GM12873 (cell line): Measurements from ENCODE around the gene NRXN2.

Experiments used
- TF ChIP-seq, protein P1 (sequence below): IDR thresholded peaks from 2 replicates; pipeline ENCODE4 v1.5.1; 2012; ENCODE audit warnings: low read depth, mild to moderate bottlenecking, moderate library complexity, low read length, control low read depth; ENCODE audit not compliant: insufficient read depth; ENCODE audit errors: missing control alignments

The NRXN2 gene

GRCh38 chr11:64601605-64602465 is 121.2 kb downstream of the NRXN2 start:
- TF ChIP-seq, protein P1, sequence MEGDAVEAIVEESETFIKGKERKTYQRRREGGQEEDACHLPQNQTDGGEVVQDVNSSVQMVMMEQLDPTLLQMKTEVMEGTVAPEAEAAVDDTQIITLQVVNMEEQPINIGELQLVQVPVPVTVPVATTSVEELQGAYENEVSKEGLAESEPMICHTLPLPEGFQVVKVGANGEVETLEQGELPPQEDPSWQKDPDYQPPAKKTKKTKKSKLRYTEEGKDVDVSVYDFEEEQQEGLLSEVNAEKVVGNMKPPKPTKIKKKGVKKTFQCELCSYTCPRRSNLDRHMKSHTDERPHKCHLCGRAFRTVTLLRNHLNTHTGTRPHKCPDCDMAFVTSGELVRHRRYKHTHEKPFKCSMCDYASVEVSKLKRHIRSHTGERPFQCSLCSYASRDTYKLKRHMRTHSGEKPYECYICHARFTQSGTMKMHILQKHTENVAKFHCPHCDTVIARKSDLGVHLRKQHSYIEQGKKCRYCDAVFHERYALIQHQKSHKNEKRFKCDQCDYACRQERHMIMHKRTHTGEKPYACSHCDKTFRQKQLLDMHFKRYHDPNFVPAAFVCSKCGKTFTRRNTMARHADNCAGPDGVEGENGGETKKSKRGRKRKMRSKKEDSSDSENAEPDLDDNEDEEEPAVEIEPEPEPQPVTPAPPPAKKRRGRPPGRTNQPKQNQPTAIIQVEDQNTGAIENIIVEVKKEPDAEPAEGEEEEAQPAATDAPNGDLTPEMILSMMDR, result no peak

DNA sequence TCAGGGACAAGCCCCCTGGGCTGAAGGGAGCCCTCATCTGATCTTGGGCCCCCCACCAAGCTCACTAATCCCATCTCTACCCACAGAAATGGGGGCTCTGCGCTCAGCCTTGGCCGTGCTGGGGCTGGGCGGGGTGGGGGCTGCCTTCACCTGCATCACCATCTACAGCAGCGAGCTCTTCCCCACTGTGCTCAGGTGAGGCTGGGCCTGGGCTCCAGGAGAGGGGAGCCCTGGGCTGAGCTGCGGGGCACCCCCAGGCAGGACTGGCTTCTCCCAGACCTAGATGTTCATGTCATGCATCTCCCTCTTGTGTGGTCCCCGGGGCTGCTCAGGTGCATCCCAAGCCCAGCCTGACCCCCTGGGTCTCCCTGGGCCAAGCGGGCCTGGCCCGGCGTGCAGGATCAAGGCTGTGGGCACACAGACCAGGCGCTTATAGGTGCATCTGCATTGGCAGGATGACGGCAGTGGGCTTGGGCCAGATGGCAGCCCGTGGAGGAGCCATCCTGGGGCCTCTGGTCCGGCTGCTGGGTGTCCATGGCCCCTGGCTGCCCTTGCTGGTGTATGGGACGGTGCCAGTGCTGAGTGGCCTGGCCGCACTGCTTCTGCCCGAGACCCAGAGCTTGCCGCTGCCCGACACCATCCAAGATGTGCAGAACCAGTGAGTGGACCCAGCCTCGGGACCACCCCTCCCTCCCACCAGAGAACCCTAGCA is 122.6 kb downstream of the NRXN2 start:
- TF ChIP-seq, protein P1, result no peak

- TF ChIP-seq, protein P1, result no peak
Observed at GRCh38 chr11:64599698-64600211, 123.2 kb downstream of the NRXN2 start.

- TF ChIP-seq, protein P1, result no peak
Observed at GRCh38 chr11:64598797-64599697, 124.0 kb downstream of the NRXN2 start.

GRCh38 chr11:64598106-64598796 is 124.7 kb downstream of the NRXN2 start:
- TF ChIP-seq, protein P1, result no peak

GRCh38 chr11:64597671-64598101 is 125.3 kb downstream of the NRXN2 start:
- TF ChIP-seq, protein P1, result no peak
